ENCODE results near the gene IGSF5.

IGSF5 gene

GRCh38 chr21:39837861-39838359 is 92.9 kb downstream of the IGSF5 start:
- no peak for DNase-seq

DNA sequence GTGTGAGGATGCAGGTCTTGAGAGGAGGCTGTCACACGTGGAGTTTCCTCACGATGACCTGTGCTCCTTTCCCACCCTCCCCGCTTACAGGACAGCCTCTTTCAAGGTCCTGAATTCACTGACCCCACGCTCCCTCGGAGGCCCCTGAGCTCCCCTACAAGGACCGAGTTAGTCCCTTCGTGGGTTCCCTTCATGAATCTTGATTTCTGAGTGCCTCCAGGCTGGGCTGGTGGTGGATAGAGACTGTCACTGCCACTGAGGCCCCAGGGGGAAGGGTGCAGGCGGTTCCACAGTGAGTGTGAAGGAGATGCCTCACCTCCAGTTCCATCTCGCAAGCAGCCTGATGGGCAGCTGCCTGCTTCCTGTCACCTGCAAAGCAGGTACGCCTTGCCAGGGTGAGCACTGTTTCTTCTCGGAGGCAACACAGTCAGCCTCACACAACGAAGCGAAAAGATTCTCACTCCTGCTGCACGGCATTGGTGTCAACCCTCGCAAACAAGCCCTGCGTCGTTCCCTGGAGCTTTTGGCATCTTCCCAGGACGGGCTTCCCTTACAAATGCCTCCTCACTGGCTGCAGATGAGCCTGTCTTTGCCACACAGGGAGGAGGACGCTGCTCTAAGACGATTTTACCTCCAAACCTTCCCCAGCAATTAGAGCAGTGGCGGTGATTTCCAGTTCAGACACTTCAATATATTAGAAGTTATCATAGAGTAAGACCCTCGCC is 95.6 kb downstream of the IGSF5 start:
- DNase-seq, result no peak

DNA sequence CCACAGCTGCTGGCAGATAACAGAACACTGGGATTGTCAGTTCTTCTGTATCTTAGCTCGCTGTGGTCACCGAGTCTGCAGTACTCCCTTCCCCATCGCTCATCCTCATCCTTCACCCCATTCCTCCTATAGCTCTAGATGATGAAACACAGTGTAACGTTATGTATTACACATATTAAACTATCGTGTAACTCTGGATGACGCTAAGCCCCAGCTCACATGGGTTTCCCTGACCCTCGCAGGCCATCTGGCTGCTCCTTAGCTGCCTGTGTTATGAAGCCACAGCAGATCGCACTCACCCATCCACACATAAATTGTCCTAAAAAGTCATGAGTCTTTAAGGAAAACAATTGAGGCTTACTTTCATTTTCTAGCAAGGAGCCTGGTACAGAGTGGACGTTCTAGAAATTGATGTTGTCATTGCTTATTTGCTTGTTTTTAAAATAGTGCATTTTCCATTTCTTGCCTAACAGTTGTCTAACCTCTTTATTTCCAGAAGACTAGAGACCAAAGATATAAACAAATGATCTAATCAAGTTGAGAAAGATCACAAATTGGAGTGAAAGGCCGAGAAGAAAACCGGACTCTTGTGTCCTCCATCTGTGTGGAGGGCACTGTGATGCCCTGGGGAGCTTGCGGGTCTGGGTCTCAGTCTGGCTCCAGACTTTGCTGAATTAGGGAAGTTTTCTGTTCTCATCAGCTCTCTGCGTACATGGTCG is 97.9 kb downstream of the IGSF5 start:
- DNase-seq, result no peak

DNA sequence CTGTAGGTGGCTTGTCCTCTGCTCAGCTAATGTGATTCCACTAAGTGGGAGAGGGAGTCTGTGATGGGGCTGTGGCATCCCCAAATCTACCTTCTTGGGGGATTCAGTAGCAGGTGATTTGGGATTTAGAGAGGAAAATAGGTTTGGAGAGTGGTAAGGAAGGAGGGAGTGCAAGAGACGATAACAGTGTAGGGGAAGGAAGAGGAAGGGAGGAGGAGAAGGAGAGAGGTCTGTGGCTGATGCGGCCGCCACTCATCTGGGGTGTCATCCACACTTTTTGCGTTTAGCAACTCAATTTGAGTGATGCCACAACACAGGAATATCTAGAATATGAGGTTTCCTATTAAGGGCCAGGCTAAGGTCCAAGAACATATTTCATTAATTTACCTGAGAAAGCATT is 98.5 kb downstream of the IGSF5 start:
- no peak for DNase-seq

DNA sequence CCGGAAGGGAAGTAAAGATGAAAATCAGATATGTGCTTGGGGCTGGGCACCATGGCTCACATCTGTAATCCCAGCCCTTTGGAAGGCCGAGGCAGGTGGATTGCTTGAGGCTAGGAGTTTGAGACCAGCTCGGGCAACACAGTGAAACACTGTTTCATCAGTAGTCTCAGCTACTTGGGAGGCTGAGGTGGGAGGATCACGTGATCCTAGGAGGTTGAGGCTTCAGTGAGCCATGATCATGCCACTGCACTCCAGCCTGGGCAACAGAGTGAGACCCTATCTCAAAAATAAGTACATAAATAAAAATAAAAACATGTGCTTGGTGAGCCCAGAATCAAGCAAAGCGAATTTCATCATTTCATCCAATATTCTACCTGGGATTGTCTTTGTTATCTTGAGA is 98.9 kb downstream of the IGSF5 start:
- DNase-seq, result no peak

DNA sequence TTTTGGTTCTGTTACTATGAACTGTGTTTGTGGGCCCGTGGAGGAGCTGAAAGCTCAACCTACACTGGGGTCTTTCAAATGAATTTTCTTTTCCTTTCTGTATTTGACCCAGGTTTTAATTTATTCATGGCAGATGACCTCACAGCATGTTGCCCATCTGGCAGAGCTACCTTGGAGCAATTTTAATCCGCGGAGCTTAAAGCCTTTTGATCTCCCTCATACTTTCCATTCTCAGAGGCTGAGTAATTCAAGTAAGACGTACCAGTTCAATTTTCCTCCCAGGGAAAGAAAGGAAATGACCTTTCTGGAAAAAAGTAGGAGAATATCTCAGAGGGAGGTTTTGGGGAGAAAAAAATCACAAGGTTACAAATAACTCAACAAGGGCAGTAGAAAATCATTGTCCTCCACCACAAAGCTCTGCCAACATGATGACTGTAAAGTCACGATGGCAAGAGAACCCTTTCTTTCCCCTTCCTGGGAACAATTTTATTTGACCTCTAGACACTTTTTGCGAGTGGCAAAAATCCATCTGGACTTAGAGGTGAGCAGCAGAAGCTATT is 100.7 kb downstream of the IGSF5 start:
- no peak for DNase-seq

DNA sequence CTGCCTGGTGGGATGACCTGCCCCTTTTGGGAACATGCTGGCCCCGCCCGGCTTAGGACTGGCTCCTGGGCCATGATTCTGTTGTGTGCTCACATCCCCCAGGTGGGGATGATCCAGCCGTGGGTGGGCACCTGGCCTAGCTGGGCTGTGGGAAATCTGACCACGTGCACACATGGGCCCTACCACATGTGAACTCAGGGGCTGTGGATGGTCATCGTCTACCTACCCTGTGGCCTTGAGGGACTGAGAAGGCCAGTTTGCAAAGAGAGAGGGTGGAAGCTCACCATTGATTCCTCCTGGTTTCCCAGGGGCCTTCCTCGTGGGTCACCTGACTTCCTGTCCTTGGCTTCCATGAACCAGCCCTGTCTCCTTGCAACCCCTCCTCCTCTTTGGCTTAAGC is 102.9 kb downstream of the IGSF5 start:
- no peak for DNase-seq

- no peak for DNase-seq
Observed at GRCh38 chr21:39849014-39849655, 104.2 kb downstream of the IGSF5 start.

- peak; percentile 26 for DNase-seq
Observed at GRCh38 chr21:39850333-39850732, 105.3 kb downstream of the IGSF5 start.

DNA sequence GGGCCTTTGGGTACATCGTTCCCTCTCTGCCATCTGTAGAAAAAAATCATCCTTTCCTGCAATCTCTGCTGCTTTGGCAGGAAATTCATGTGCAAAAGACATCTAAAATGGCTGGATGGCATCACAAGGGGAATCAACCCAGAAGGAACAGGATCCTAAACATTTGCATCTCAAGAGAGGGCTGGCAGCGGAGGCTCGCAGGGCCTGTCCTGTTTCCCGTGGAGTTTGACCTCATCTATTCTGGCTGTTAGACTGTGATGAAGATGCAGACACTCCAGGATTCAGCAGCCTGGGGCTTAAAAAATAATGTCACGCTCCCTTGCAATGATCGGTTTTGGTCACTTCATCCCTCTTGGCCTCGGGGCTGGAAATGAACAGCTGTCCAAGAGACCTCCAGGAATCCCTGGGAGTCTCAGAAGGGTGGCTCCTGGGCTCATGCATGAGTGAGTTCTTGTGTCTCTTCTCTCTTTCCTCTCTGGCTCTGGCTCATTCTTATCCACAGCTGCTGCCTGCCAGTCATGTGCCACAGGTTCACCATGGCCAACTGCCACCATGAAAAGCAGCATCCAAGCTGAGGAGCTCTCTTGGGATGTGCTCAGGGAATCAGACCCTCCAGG is 106.1 kb downstream of the IGSF5 start:
- no peak for DNase-seq
